Endothelial cell of umbilical vein (primary cell): Measurements from ENCODE around the gene IL1RL1.

Experiments
- EZH2 ChIP-seq: IDR thresholded peaks from 2 replicates; pipeline ENCODE4 v1.6.1; 2012; ENCODE audit warnings: borderline replicate concordance, low read depth, mild to moderate bottlenecking, moderate library complexity, low read length, inconsistent platforms; ENCODE audit not compliant: severe bottlenecking
- POLR2A ChIP-seq: IDR thresholded peaks from 2 replicates; pipeline ENCODE4 v1.6.1; 2012; ENCODE audit warnings: low read depth, mild to moderate bottlenecking, control low read depth, low read length
- POLR2AphosphoS5 ChIP-seq: IDR thresholded peaks from 2 replicates; pipeline ENCODE4 v1.6.1; 2012; ENCODE audit warnings: low read depth, mild to moderate bottlenecking, control low read depth, low read length, moderate library complexity; ENCODE audit not compliant: insufficient read depth
- TF ChIP-seq, protein P1 (sequence below), 2 donors: IDR thresholded peaks; 1 replicate in 1 of 2; 2 replicates in 1 of 2; pipeline ENCODE4 v1.5.1; 2011; ENCODE audit warnings: low read length in 2 of 2, mild to moderate bottlenecking in 2 of 2, moderate library complexity in 2 of 2, control low read depth in 1 of 2, inconsistent platforms in 1 of 2, low read depth in 1 of 2; ENCODE audit not compliant: insufficient read depth in 1 of 2; ENCODE audit errors: extremely low read depth in 1 of 2
- TF ChIP-seq, protein P2 (sequence below): IDR thresholded peaks from 2 replicates; pipeline ENCODE4 v1.6.1; 2011; ENCODE audit not compliant: insufficient read depth, insufficient read length

DNA sequence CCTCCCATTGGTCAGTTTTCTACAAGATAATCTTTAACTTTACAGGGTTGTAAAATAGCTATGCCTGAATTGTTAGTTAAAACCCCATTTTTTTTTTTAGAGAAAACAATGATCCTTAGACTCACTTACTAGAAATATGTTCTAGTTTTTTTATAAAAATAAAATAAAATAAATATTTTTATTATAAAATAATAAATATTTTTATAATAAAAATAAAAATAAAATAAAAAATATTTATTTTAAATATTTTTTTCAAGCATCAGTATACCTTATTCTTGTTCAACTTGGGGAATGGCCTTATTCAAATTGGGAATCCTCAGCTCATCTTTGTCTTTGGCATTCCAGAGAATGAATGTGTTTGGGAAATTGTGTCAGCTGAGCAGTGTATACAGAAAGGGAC, 20.8 kb upstream of the IL1RL1 start:
- TF ChIP-seq, protein P1, sequence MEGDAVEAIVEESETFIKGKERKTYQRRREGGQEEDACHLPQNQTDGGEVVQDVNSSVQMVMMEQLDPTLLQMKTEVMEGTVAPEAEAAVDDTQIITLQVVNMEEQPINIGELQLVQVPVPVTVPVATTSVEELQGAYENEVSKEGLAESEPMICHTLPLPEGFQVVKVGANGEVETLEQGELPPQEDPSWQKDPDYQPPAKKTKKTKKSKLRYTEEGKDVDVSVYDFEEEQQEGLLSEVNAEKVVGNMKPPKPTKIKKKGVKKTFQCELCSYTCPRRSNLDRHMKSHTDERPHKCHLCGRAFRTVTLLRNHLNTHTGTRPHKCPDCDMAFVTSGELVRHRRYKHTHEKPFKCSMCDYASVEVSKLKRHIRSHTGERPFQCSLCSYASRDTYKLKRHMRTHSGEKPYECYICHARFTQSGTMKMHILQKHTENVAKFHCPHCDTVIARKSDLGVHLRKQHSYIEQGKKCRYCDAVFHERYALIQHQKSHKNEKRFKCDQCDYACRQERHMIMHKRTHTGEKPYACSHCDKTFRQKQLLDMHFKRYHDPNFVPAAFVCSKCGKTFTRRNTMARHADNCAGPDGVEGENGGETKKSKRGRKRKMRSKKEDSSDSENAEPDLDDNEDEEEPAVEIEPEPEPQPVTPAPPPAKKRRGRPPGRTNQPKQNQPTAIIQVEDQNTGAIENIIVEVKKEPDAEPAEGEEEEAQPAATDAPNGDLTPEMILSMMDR (IDR thresholded peaks at IDR 0.05; ENCODE audit: extremely low read depth in 1 of 2, insufficient read depth in 1 of 2, low read depth in 1 of 2, low read length in 2 of 2), result no peak
- no peak for TF ChIP-seq POLR2A
- TF ChIP-seq EZH2, result no peak
- TF ChIP-seq, protein P2, sequence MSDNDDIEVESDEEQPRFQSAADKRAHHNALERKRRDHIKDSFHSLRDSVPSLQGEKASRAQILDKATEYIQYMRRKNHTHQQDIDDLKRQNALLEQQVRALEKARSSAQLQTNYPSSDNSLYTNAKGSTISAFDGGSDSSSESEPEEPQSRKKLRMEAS, result no peak
- TF ChIP-seq POLR2AphosphoS5, result no peak
